Epithelial cell of proximal tubule (primary cell): Measurements from ENCODE around the gene PGBD5. TPM values are rescaled to one million over a fixed set of nuclear protein-coding genes. Genes with fewer than 3 reads are reported as not detected.

ENCODE experiments used
- DNase-seq: peaks from one replicate; pipeline ENCODE4 v3.0.0-alpha.2; 2011; ENCODE audit warnings: low read depth
- H3K4me3 ChIP-seq: 2 replicates; pipeline ENCODE4 v1.5.1; 2011; ENCODE audit warnings: low read depth, mild to moderate bottlenecking, low read length
- total RNA-seq: library from RNA; depleted of rRNA; stranded (reverse); fragments of >200 nt; gene quantifications from 2 replicates; pipeline ENCODE4 v1.2.3, GENCODE V29; 2015
- TF ChIP-seq, protein P1 (sequence below): conservative IDR thresholded peaks from 2 replicates; pipeline ENCODE4 v1.5.1; 2012; ENCODE audit warnings: low read depth, mild to moderate bottlenecking, low read length

Gene PGBD5
- total RNA-seq, 1 donor from 2014 or later, result 18.0 TPM

- H3K4me3 ChIP-seq, result no peak overlapping the region
- DNase-seq, result no peak
- TF ChIP-seq, protein P1, sequence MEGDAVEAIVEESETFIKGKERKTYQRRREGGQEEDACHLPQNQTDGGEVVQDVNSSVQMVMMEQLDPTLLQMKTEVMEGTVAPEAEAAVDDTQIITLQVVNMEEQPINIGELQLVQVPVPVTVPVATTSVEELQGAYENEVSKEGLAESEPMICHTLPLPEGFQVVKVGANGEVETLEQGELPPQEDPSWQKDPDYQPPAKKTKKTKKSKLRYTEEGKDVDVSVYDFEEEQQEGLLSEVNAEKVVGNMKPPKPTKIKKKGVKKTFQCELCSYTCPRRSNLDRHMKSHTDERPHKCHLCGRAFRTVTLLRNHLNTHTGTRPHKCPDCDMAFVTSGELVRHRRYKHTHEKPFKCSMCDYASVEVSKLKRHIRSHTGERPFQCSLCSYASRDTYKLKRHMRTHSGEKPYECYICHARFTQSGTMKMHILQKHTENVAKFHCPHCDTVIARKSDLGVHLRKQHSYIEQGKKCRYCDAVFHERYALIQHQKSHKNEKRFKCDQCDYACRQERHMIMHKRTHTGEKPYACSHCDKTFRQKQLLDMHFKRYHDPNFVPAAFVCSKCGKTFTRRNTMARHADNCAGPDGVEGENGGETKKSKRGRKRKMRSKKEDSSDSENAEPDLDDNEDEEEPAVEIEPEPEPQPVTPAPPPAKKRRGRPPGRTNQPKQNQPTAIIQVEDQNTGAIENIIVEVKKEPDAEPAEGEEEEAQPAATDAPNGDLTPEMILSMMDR, result no peak
Observed at GRCh38 chr1:230322421-230322756, 103.7 kb downstream of the PGBD5 start.

DNA sequence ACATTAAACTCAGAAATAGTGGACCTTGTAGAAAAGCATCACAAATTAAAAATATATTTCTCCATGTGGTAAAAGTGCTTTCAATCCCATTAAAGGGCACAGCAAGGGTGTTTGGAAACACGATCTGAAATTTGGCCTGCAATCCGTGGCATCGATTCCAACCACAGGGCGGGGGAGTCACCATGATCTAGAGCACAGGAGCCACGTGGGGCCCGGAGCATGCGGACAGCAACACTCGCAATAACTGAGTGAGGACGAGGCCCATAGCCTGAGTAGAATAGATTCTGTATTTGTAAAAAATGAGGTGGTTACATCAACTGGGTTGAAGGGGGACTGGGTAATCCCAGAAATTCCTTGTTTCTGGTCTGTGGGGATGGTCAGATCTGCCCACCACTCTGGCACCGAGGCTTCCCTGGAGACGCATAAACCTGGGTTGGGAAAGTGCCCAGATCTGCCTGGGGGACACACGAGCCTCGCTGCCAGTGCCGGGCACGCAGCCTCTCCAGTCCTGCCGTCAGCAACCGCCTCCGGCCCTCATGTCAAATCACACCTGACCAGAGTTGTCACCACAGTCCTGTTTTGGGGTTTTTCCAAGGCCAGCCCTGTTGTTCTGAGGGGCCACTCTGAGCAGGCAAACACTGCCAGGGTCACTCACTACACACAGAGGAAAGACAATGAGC is 104.3 kb downstream of the PGBD5 start:
- TF ChIP-seq, protein P1, result no peak
- H3K4me3 ChIP-seq, result no peak overlapping the region
- no peak for DNase-seq

DNA sequence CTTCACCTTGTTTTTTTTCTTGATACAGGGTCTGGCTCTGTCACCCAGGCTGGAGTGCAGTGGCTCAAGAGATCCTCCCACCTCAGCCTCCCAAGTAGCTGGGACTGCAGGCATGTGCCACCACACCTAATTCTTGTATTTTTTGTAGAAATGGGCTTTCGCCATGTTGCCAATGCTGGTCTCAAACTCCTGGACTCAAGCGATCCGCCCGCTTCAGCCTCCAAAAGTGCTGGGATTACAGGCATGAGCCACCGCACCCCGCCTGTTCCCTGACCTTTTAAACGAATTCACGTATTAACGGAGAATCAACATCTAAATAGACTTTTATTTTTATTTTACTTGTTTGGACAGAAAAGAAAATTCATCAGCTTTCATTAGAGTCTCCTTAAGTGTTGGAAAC is 104.8 kb downstream of the PGBD5 start:
- no peak overlapping the region for H3K4me3 ChIP-seq
- TF ChIP-seq, protein P1, result no peak
- DNase-seq, result no peak

DNA sequence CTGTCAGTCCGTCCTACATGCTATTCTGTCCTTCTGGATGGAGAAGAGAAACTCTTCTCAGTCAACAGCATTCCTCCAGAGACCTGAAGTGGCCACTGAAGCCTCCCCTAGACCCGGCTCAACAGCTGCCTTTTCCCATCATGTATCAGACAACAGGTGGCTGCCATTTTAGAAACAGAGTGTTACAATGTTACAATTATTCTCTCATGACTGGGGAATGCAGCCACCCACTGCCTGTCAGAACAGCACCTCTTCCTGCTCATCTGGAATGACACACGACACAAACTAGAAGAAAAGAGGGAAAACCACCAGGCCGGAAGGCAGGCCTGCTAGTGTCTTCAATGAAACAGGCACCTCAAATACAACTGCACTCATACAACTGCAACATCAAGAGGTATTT is 105.3 kb downstream of the PGBD5 start:
- DNase-seq, result no peak
- no peak overlapping the region for H3K4me3 ChIP-seq
- TF ChIP-seq, protein P1, result no peak

DNA sequence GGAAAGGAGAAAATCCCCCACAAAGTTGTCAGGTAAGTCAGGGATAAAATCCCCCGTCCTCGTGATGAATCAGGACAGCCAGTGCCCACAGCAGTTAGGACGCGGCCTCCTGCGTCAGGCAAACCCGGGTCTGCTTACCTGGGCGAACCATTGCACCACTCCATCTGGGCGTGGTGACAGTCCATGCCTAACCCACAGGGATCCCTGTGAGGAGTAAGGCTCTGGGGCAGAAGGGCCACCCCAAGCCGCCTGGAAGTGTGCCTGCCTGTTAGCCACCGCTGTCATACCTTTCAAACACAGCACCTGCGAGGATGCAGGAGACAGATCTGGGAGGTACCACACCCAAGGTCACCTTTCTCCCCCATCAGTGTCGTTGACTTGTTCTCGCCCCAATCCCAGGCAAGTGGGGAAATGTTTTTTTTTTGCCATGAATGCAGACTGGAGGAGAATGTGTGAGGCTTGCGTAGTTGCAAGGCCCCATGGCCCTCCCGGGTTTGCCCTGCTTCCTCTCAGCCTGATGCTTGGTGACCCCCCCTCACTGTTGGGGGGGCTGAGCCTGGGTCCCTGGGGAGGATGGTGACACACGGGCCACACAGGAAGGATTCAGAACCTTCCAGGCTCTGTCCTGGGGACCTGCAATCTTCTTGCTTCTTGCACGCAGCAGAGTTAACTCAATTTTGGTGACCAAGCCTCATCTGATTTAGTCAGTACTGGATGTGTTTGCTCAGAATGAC is 107.0 kb downstream of the PGBD5 start:
- TF ChIP-seq, protein P1, result no peak
- DNase-seq, result no peak

GRCh38 chr1:230317823-230318819 is 108.0 kb downstream of the PGBD5 start:
- DNase-seq, result no peak
- TF ChIP-seq, protein P1, result no peak
- H3K4me3 ChIP-seq, result no peak overlapping the region

More for the DNA sequence above, 107.0 kb downstream of the PGBD5 start:
- H3K4me3 ChIP-seq, result no peak overlapping the region
